ENCODE measurements around the gene GAREM2.
"Not testable (repeated sequence)": the region's sequence is repeated elsewhere in the genome, so short reads cannot be mapped to it uniquely, and the experiment has no call there.

GAREM2 gene

GRCh38 chr2:26164641-26165211 is 8.2 kb upstream of the GAREM2 start:
- Histone ChIP-seq H3K79me2 (ENCODE audit: control insufficient read depth, low read length) (no peaks in the 10 kb centered on the region), H4K20me1 (ENCODE audit: control insufficient read depth, insufficient read depth, low read depth, low read length) (no peaks in the 10 kb centered on the region), H3K27me3 (ENCODE audit: control insufficient read depth, low read length) (no peaks in the 10 kb centered on the region), H3K4me3 (ENCODE audit: low read length) (no peak overlapping the region), H3K4me2 (ENCODE audit: low read length) (no peak overlapping the region), H3K36me3 (ENCODE audit: control insufficient read depth, low read length) (no peaks in the 10 kb centered on the region), H3F3A (ENCODE audit: control insufficient read depth, insufficient read depth) (no peaks in the 10 kb centered on the region), H3K9me3 (ENCODE audit: control insufficient read depth, insufficient read depth, low read length) (no peaks in the 10 kb centered on the region), H3K4me1 (ENCODE audit: control insufficient read depth, low read length) (no peaks in the 10 kb centered on the region), H3K9me2 (replicated peaks; ENCODE audit: control insufficient read depth, low read length) (no peaks in the 10 kb centered on the region), H3K27ac (ENCODE audit: low read depth, low read length) (no peak overlapping the region)
- TF ChIP-seq EZH2phosphoT487 (IDR thresholded peaks at IDR 0.05; ENCODE audit: borderline replicate concordance, low read length): no peak
- no peak for TF ChIP-seq CTCF (IDR thresholded peaks at IDR 0.05; ENCODE audit: low read depth, low read length, poor library complexity, severe bottlenecking)

- H3K27ac ChIP-seq (ENCODE audit: low read depth, low read length): no peak overlapping the region
- H3K36me3 ChIP-seq (ENCODE audit: control insufficient read depth, low read length): no peaks in the 10 kb centered on the region
- H3K9me2 ChIP-seq (replicated peaks; ENCODE audit: control insufficient read depth, low read length): no peaks in the 10 kb centered on the region
- no peak overlapping the region for H3K4me3 ChIP-seq (ENCODE audit: low read length)
- H3K79me2 ChIP-seq (ENCODE audit: control insufficient read depth, low read length): no peaks in the 10 kb centered on the region
- TF ChIP-seq EZH2phosphoT487 (IDR thresholded peaks at IDR 0.05; ENCODE audit: borderline replicate concordance, low read length): no peak
- TF ChIP-seq CTCF (IDR thresholded peaks at IDR 0.05; ENCODE audit: low read depth, low read length, poor library complexity, severe bottlenecking): no peak
- H3K9me3 ChIP-seq (ENCODE audit: control insufficient read depth, insufficient read depth, low read length): no peaks in the 10 kb centered on the region
- no peak overlapping the region for H3K4me2 ChIP-seq (ENCODE audit: low read length)
- H4K20me1 ChIP-seq (ENCODE audit: control insufficient read depth, insufficient read depth, low read depth, low read length): no peaks in the 10 kb centered on the region
- no peaks in the 10 kb centered on the region for H3K27me3 ChIP-seq (ENCODE audit: control insufficient read depth, low read length)
- no peaks in the 10 kb centered on the region for H3F3A ChIP-seq (ENCODE audit: control insufficient read depth, insufficient read depth)
- H3K4me1 ChIP-seq (ENCODE audit: control insufficient read depth, low read length): no peaks in the 10 kb centered on the region
These were observed 7.5 kb upstream of the GAREM2 start for GRCh38 chr2:26165403-26165802.

- H3K9me2 ChIP-seq (replicated peaks; ENCODE audit: control insufficient read depth, low read length); H3K36me3 ChIP-seq (ENCODE audit: control insufficient read depth, low read length); H3K27me3 ChIP-seq (ENCODE audit: control insufficient read depth, low read length); H3K9me3 ChIP-seq (ENCODE audit: control insufficient read depth, insufficient read depth, low read length); H3K4me1 ChIP-seq (ENCODE audit: control insufficient read depth, low read length); H3F3A ChIP-seq (ENCODE audit: control insufficient read depth, insufficient read depth); H3K27ac ChIP-seq (ENCODE audit: low read depth, low read length); H3K79me2 ChIP-seq (ENCODE audit: control insufficient read depth, low read length); H4K20me1 ChIP-seq (ENCODE audit: control insufficient read depth, insufficient read depth, low read depth, low read length); H3K4me2 ChIP-seq (ENCODE audit: low read length); H3K4me3 ChIP-seq (ENCODE audit: low read length): not testable (repeated sequence)
These were observed 6.3 kb upstream of the GAREM2 start for GRCh38 chr2:26166541-26166940.

GRCh38 chr2:26168785-26169184 is 4.1 kb upstream of the GAREM2 start:
- Histone ChIP-seq H3K79me2 (ENCODE audit: control insufficient read depth, low read length) (no peaks in the 10 kb centered on the region), H3K36me3 (ENCODE audit: control insufficient read depth, low read length) (no peaks in the 10 kb centered on the region), H3K4me2 (ENCODE audit: low read length) (no peak overlapping the region), H3K27ac (ENCODE audit: low read depth, low read length) (no peak overlapping the region), H4K20me1 (ENCODE audit: control insufficient read depth, insufficient read depth, low read depth, low read length) (no peaks in the 10 kb centered on the region), H3K4me1 (ENCODE audit: control insufficient read depth, low read length) (no peaks in the 10 kb centered on the region; the same call in 1 of the 2 replicates), H3F3A (ENCODE audit: control insufficient read depth, insufficient read depth) (no peaks in the 10 kb centered on the region), H3K4me3 (ENCODE audit: low read length) (no peak overlapping the region), H3K9me2 (replicated peaks; ENCODE audit: control insufficient read depth, low read length) (no peaks in the 10 kb centered on the region), H3K9me3 (ENCODE audit: control insufficient read depth, insufficient read depth, low read length) (no peaks in the 10 kb centered on the region), H3K27me3 (ENCODE audit: control insufficient read depth, low read length) (peaks cover 13% of the 10 kb centered on the region)
- TF ChIP-seq EZH2phosphoT487 (IDR thresholded peaks at IDR 0.05; ENCODE audit: borderline replicate concordance, low read length): no peak
- TF ChIP-seq CTCF (IDR thresholded peaks at IDR 0.05; ENCODE audit: low read depth, low read length, poor library complexity, severe bottlenecking): no peak
